Measurements from ENCODE around the gene CXCL12. TPM values are rescaled to one million over a fixed set of nuclear protein-coding genes. Genes with fewer than 3 reads are reported as not detected.

CXCL12 gene
- total and polyA plus RNA-seq, 10 donors: 22.7 to 549 (median 294) TPM

DNA sequence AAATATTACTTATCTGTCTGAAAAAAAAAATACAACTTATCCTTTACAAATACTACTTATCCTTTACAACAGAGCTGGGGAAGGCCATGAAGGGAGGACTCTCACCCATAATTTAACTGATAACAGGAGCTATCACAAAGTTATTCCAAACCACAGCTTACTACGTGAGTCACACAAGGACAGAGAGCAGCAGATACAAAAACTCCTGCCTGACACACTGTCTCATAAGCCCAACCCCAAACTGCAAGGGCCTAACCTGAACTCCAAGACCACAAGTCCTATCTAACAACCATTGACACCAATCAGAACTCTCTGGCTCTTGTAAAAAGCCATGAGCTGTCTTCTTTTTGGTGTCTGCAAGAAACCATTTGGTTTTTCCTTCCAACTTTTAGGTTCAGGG is 28.5 kb upstream of the CXCL12 start:
- peaks cover 0 to 16% (median 0%) of the 10 kb centered on the region in 8 donors for H3K9me3 ChIP-seq
- no peaks in the 10 kb centered on the region for H3K36me3 ChIP-seq
- H3K4me1 ChIP-seq: no peaks in the 10 kb centered on the region
- no peak for DNase-seq
- intact Hi-C loops (cut with DNase I; ENCODE audit: low total_unique reads): no loop called here
- WGBS, 5 donors: 71 to 88% (median 84%) methylated on average over 1 of the region's 1 CpG
- H3K4me3 ChIP-seq: no peak overlapping the region
- no peak overlapping the region for H3K27ac ChIP-seq
- H3K27me3 ChIP-seq (replicated peaks in 1 of 7): peaks cover 0 to 11% (median 0%) of the 10 kb centered on the region in 7 donors
- TF ChIP-seq POLR2A (IDR thresholded peaks at IDR 0.05) (no peak), POLR2AphosphoS5 (IDR thresholded peaks at IDR 0.05) (no peak)
- TF ChIP-seq, protein P1, sequence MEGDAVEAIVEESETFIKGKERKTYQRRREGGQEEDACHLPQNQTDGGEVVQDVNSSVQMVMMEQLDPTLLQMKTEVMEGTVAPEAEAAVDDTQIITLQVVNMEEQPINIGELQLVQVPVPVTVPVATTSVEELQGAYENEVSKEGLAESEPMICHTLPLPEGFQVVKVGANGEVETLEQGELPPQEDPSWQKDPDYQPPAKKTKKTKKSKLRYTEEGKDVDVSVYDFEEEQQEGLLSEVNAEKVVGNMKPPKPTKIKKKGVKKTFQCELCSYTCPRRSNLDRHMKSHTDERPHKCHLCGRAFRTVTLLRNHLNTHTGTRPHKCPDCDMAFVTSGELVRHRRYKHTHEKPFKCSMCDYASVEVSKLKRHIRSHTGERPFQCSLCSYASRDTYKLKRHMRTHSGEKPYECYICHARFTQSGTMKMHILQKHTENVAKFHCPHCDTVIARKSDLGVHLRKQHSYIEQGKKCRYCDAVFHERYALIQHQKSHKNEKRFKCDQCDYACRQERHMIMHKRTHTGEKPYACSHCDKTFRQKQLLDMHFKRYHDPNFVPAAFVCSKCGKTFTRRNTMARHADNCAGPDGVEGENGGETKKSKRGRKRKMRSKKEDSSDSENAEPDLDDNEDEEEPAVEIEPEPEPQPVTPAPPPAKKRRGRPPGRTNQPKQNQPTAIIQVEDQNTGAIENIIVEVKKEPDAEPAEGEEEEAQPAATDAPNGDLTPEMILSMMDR (IDR thresholded peaks at IDR 0.05 in 8 of 11, conservative IDR thresholded peaks at IDR 0.05 in 3 of 11): no peak

DNA sequence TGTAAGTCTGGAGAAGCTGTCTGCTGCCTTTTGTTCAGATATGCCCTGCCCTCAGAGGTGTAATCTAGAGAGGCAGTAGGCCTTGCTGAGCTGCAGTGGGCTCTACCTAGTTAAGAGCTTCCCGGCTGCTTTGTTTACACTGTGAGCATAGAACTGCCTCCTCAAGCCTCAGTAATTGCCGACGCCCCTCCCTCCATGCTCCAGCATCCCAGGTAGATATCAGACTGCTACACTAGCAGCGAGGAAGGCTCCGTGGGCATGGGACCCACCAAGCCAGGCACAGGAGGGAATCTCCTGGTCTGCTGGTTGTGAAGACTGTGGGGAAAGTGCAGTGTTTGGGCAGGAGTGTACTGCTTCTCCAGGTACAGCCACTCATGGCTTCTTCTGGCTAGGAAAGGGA is 26.4 kb upstream of the CXCL12 start:
- intact Hi-C loops (cut with DNase I; ENCODE audit: low total_unique reads): no loop called here
- Histone ChIP-seq H3K27ac (no peak overlapping the region), H3K27me3 (replicated peaks in 1 of 7) (peaks cover 0 to 5% (median 0%) of the 10 kb centered on the region in 7 donors), H3K36me3 (no peaks in the 10 kb centered on the region), H3K4me3 (no peak overlapping the region), H3K4me1 (no peaks in the 10 kb centered on the region), H3K9me3 (peaks cover 0 to 16% (median 0%) of the 10 kb centered on the region in 8 donors)
- TF ChIP-seq, protein P1 (IDR thresholded peaks at IDR 0.05 in 8 of 11, conservative IDR thresholded peaks at IDR 0.05 in 3 of 11): no peak
- TF ChIP-seq POLR2AphosphoS5 (IDR thresholded peaks at IDR 0.05): no peak
- TF ChIP-seq POLR2A (IDR thresholded peaks at IDR 0.05): no peak
- peak; percentile 55 for DNase-seq
- 82 to 96% (median 93%) methylated on average over 5 of the region's 5 CpGs for WGBS, 5 donors

DNA sequence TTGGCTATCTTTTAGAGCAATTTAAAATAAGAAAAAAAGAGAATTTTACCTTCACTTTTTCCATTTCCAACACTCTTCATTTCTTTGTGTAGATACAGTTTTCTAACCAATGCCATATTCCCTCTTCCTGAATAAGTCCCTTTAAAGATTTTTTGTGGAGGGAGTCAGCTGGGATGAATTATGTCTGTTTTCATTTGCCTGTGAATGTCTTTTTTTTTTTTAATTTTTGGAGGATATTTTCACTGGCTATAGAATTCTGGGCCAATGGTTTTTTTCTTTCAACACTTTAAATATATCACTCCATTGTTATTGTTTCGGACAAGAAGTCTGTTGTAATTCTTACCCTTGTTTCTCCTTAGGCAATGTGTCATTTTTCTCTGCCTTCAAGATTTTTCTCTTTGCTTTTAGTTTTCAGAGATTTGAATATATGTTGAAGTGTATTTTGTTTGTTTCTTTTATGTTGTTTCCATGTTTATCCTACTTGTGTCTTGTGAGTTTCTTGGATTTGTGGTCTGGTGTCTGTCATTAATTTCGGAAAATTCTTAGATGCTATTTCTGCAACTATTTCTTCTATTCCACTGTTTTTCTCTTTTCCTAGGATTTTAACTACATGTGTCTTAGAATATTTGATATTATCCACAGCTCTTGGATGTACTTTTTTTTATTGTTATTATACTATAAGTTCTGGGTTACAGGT is 20.0 kb upstream of the CXCL12 start:
- H3K36me3 ChIP-seq: no peaks in the 10 kb centered on the region
- DNase-seq: no peak
- no peak overlapping the region for H3K4me3 ChIP-seq
- 93 to 97% (median 96%) methylated on average over 2 of the region's 2 CpGs for WGBS, 5 donors
- TF ChIP-seq, protein P1 (IDR thresholded peaks at IDR 0.05 in 8 of 11, conservative IDR thresholded peaks at IDR 0.05 in 3 of 11): no peak
- TF ChIP-seq POLR2AphosphoS5 (IDR thresholded peaks at IDR 0.05): no peak
- TF ChIP-seq POLR2A (IDR thresholded peaks at IDR 0.05): no peak
- peaks cover 0 to 6% (median 0%) of the 10 kb centered on the region in 8 donors for H3K9me3 ChIP-seq
- H3K27me3 ChIP-seq (replicated peaks in 1 of 7): no peaks in the 10 kb centered on the region
- H3K4me1 ChIP-seq: no peaks in the 10 kb centered on the region
- no peak overlapping the region for H3K27ac ChIP-seq
- intact Hi-C loops (cut with DNase I; ENCODE audit: low total_unique reads): no loop called here

DNA sequence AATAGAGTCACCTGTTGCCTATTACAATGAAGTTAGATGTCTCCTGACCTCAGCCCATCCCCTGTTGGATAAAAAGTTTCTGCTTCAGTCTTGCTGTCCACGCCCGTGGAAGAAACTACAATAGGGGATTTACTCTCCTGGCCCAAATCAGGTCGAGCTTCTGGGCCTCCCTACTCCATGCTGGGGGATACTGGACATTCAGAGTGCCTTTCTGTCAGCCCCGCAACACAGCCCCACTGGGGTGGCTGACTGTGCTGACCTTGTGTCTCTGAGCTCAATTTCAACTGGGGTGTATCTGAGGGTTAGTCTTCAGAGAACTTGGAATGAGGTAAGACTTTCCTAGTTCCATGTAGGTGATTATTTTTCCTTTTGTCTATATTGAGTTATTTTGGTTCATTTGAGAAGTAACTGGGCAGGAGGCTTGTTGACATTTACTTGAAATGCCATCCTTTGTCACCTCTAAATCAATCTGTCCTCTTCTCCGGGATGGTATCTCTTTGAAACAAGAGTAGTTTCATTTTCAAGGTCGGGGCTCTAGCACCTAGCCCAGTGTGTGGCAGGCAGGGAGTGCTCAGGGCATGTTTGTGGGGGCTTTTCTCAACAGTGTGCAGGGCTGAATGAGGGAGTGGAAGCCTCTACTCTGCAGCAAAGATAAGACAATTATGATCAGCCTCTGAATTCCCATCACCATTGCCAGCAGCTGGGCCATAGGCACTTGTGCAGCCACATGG is 17.7 kb upstream of the CXCL12 start:
- TF ChIP-seq, protein P1 (IDR thresholded peaks at IDR 0.05 in 8 of 11, conservative IDR thresholded peaks at IDR 0.05 in 3 of 11): no peak
- TF ChIP-seq POLR2A (IDR thresholded peaks at IDR 0.05): no peak
- no peak for TF ChIP-seq POLR2AphosphoS5 (IDR thresholded peaks at IDR 0.05)
- Histone ChIP-seq H3K27ac (no peak overlapping the region), H3K27me3 (replicated peaks in 1 of 7) (peaks cover 0 to 9% (median 0%) of the 10 kb centered on the region in 7 donors), H3K4me3 (no peak overlapping the region), H3K9me3 (peaks cover 0 to 6% (median 0%) of the 10 kb centered on the region in 8 donors), H3K36me3 (no peaks in the 10 kb centered on the region), H3K4me1 (no peaks in the 10 kb centered on the region)
- intact Hi-C loops (cut with DNase I; ENCODE audit: low total_unique reads): no loop called here
- no peak for DNase-seq
- WGBS, 5 donors: 69 to 75% (median 73%) methylated on average over 6 of the region's 6 CpGs
